GM23248 (cell line): ENCODE measurements around the gene CEBPA. TPM values are rescaled to one million over a fixed set of nuclear protein-coding genes. Genes with fewer than 3 reads are reported as not detected.

Source experiments
- DNase-seq: peaks from one replicate; pipeline ENCODE4 v3.0.0-alpha.2; 2015
- H2AFZ ChIP-seq: fragments of 200-600 bp; sonication (generic); 2 replicates; pipeline ENCODE4 v1.6.1; 2016; ENCODE audit warnings: antibody characterized with exemption
- H3F3A ChIP-seq: fragments of 200-600 bp; sonication (generic); 2 replicates; pipeline ENCODE4 v1.6.1; 2016; ENCODE audit warnings: mild to moderate bottlenecking, antibody characterized with exemption, mixed run types; ENCODE audit not compliant: insufficient read depth
- H3K27ac ChIP-seq: fragments of 200-600 bp; sonication (generic); 2 replicates; pipeline ENCODE4 v1.5.1; 2016; ENCODE audit warnings: mild to moderate bottlenecking
- H3K27me3 ChIP-seq: fragments of 200-600 bp; sonication (generic); replicated peaks from 2 replicates; pipeline ENCODE4 v1.6.1; 2016; ENCODE audit warnings: mild to moderate bottlenecking; ENCODE audit not compliant: insufficient read depth
- H3K36me3 ChIP-seq: fragments of 200-600 bp; sonication (generic); 2 replicates; pipeline ENCODE4 v1.6.1; 2016; ENCODE audit warnings: low read depth, mild to moderate bottlenecking
- H3K4me1 ChIP-seq: fragments of 200-600 bp; sonication (generic); 2 replicates; pipeline ENCODE4 v1.6.1; 2016; ENCODE audit warnings: mild to moderate bottlenecking; ENCODE audit not compliant: insufficient read depth
- H3K4me2 ChIP-seq: fragments of 200-600 bp; sonication (generic); one replicate; pipeline ENCODE4 v1.6.1; 2016; ENCODE audit warnings: mild to moderate bottlenecking; ENCODE audit not compliant: unreplicated experiment
- H3K4me3 ChIP-seq: fragments of 200-600 bp; sonication (generic); 2 replicates; pipeline ENCODE4 v1.5.1; 2016; ENCODE audit warnings: mild to moderate bottlenecking
- H3K79me2 ChIP-seq: fragments of 200-600 bp; sonication (generic); 2 replicates; pipeline ENCODE4 v1.6.1; 2016; ENCODE audit warnings: mild to moderate bottlenecking; ENCODE audit not compliant: insufficient read depth
- H3K9ac ChIP-seq: fragments of 200-600 bp; sonication (generic); 2 replicates; pipeline ENCODE4 v1.6.1; 2016; ENCODE audit warnings: mild to moderate bottlenecking
- H3K9me2 ChIP-seq: fragments of 200-600 bp; sonication (generic); 2 replicates; pipeline ENCODE4 v1.6.1; 2016; ENCODE audit warnings: mixed run types, mild to moderate bottlenecking, moderate library complexity; ENCODE audit not compliant: insufficient read depth
- H3K9me3 ChIP-seq: fragments of 200-600 bp; sonication (generic); one replicate; pipeline ENCODE4 v1.6.1; 2017; ENCODE audit warnings: low read depth
- H4K20me1 ChIP-seq: fragments of 200-600 bp; sonication (generic); 2 replicates; pipeline ENCODE4 v1.6.0; 2016; ENCODE audit not compliant: insufficient read depth
- EZH2 ChIP-seq: fragments of 200-600 bp; sonication (generic); IDR thresholded peaks from 2 replicates; pipeline ENCODE4 v1.6.1; 2018; ENCODE audit warnings: antibody characterized with exemption, mild to moderate bottlenecking; ENCODE audit not compliant: insufficient read depth, poor library complexity, severe bottlenecking
- EZH2phosphoT487 ChIP-seq: fragments of 200-600 bp; sonication (generic); IDR thresholded peaks from 2 replicates; pipeline ENCODE4 v1.6.1; 2018; ENCODE audit warnings: antibody characterized with exemption, moderate library complexity, mild to moderate bottlenecking, low read depth; ENCODE audit not compliant: insufficient read depth
- WGBS, 2 experiments: methylation state at CpG; one replicate each; pipeline ENCODE4 v1.1.6; 2015 to 2017; ENCODE audit warnings: low lambda C conversion rate in 2 of 2, low coverage in 1 of 2; ENCODE audit errors: missing lambda C conversion rate in 2 of 2; 5-methylcytosine and 5-hydroxymethylcytosine counted together
- in situ Hi-C: fragments of 300-500 bp; cut with MboI; formaldehyde crosslinking; loops from 2 replicates; pipeline ENCODE4 v1.15.0; 2020
- polyA plus RNA-seq: library from polyadenylated mRNA; unstranded; fragments of >200 nt; fragmentation: Nextera tagmentation; extraction: Ambion mirVana; gene quantifications from 2 replicates; pipeline ENCODE4 v1.2.1, GENCODE V29; 2016
- total RNA-seq: library from RNA; depleted of rRNA; stranded (reverse); fragments of >200 nt; shearing (Covaris generic); gene quantifications from 2 replicates; pipeline ENCODE4 v1.2.3, GENCODE V29; 2014

The CEBPA gene
- total and polyA plus RNA-seq, 2 experiments from 2014 or later = 0.22 TPM; not detected in 1

DNA sequence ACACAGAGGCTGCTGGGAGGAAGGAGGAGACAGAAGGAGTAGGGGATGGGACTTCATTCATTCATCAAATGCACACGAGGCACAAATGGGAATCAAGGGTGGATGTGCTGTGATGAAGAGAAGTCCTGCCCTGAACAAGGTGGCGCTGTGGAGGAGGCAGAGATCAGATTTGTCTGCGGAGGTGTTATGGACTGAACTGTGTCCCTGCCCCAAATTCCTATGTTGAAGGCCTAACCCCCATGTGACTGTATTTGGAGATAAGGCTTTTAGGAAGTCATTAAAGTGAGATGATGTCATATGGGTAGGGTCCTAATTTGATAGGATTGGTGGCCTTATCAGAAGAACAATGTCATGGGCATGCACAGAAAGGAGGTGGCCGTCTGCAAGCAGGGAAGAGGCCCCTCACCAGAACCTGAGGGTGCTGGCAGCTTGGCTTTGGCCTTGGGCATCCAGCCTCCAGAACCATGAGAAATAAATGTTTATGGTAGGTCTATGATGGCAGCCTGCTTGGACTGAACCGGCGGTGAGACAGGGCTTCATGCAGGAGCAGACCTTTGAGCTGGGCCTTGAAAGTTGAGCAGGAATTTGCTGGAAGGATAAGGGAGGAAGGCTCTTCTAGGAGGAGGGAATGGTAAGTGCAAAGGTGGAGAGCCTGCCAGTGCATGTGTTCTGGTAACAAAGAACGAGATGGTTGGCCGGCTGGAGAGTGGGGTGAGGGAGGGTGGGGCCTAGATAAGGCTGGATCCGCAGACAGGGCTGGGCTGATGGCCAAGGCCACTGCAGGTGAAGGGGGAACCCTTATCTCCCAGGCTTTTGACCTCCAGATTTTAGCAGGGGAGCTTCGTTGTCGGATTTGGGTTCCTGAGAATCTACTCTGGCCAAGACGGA, 2.7 kb upstream of the CEBPA start:
- H3K4me1 ChIP-seq = no peaks in the 10 kb centered on the region
- H3F3A ChIP-seq = no peaks in the 10 kb centered on the region
- no peak for DNase-seq
- no peaks in the 10 kb centered on the region for H4K20me1 ChIP-seq
- peaks cover 26% of the 10 kb centered on the region for H3K27me3 ChIP-seq
- H3K36me3 ChIP-seq = no peaks in the 10 kb centered on the region
- no peak for TF ChIP-seq EZH2
- H3K79me2 ChIP-seq = no peaks in the 10 kb centered on the region
- 86 to 96% methylated on average over 11 to 12 of the region's 12 CpGs for WGBS, 2 experiments
- H3K9ac ChIP-seq = no peak overlapping the region
- no peak overlapping the region for H3K27ac ChIP-seq
- no peaks in the 10 kb centered on the region for H3K9me3 ChIP-seq
- H2AFZ ChIP-seq = no peak overlapping the region
- H3K4me2 ChIP-seq = no peak overlapping the region
- no peak overlapping the region for H3K4me3 ChIP-seq
- in situ Hi-C loops = no loop called here
- no peaks in the 10 kb centered on the region for H3K9me2 ChIP-seq

DNA sequence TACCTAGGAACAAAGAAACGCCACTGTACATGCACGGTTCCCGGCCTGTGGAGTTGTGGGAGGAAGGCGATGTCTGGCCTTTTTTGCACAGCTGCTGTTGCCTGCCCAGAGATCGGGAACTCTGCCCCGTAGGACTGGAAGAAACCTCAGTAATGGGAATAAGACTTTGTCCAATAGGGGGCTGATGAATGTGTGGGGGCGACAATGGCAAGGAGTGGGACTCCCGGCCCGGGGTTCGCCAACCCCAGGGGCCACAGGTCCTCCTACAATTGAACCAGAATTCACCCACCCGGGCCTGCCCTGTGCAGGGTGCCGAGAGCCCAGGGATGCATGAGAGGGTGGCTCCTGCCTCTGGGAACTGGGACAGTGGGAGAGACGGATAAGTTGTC, 2.0 kb upstream of the CEBPA start:
- Histone ChIP-seq H3K27ac (no peak overlapping the region), H4K20me1 (no peaks in the 10 kb centered on the region), H3K9me3 (no peaks in the 10 kb centered on the region), H2AFZ (no peak overlapping the region), H3K79me2 (no peaks in the 10 kb centered on the region), H3K27me3 (peaks cover 31% of the 10 kb centered on the region), H3K4me2 (no peak overlapping the region), H3K9me2 (no peaks in the 10 kb centered on the region), H3K9ac (no peak overlapping the region), H3K4me3 (no peak overlapping the region), H3K4me1 (no peaks in the 10 kb centered on the region), H3K36me3 (no peaks in the 10 kb centered on the region), H3F3A (no peaks in the 10 kb centered on the region)
- in situ Hi-C loops = no loop called here
- TF ChIP-seq EZH2 (no peak), EZH2phosphoT487 (no peak)
- no peak for DNase-seq
- 50 to 52% methylated on average over 13 of the region's 13 CpGs for WGBS, 2 experiments

GRCh38 chr19:33303791-33304345, 1.5 kb upstream of the CEBPA start:
- no peaks in the 10 kb centered on the region for H3K9me2 ChIP-seq
- peaks cover 36% of the 10 kb centered on the region for H3K27me3 ChIP-seq
- H3K36me3 ChIP-seq = no peaks in the 10 kb centered on the region
- no peak overlapping the region for H3K9ac ChIP-seq
- no peaks in the 10 kb centered on the region for H3K79me2 ChIP-seq
- H3F3A ChIP-seq = no peaks in the 10 kb centered on the region
- H3K9me3 ChIP-seq = no peaks in the 10 kb centered on the region
- TF ChIP-seq EZH2phosphoT487 (no peak), EZH2 (peak; percentile 17)
- in situ Hi-C loops = no loop called here
- peak overlapping the region; percentile 94 for H3K4me2 ChIP-seq
- H3K4me3 ChIP-seq = peak overlapping the region; percentile 83
- no peaks in the 10 kb centered on the region for H3K4me1 ChIP-seq
- H4K20me1 ChIP-seq = no peaks in the 10 kb centered on the region
- 5 to 8% methylated on average over 32 to 33 of the region's 33 CpGs for WGBS, 2 experiments
- DNase-seq = peak; percentile 30
- H3K27ac ChIP-seq = no peak overlapping the region
- H2AFZ ChIP-seq = peak overlapping the region; percentile 91

GRCh38 chr19:33302974-33303790, 848 bp upstream of the CEBPA start:
- H2AFZ ChIP-seq = peak overlapping the region; percentile 91
- H3K4me2 ChIP-seq = peak overlapping the region; percentile 94
- H3K9ac ChIP-seq = peak overlapping the region; percentile 80
- no peak overlapping the region for H3K27ac ChIP-seq
- H3K4me1 ChIP-seq = no peaks in the 10 kb centered on the region
- no peaks in the 10 kb centered on the region for H3F3A ChIP-seq
- H3K79me2 ChIP-seq = no peaks in the 10 kb centered on the region
- peak; percentile 79 for TF ChIP-seq EZH2
- TF ChIP-seq EZH2phosphoT487 = no peak
- H3K9me3 ChIP-seq = no peaks in the 10 kb centered on the region
- DNase-seq = peak; percentile 78
- in situ Hi-C loops = no loop called here
- 1 to 2% methylated on average over 60 to 85 of the region's 92 CpGs for WGBS, 2 experiments
- no peaks in the 10 kb centered on the region for H4K20me1 ChIP-seq
- peaks cover 36% of the 10 kb centered on the region for H3K27me3 ChIP-seq
- H3K9me2 ChIP-seq = no peaks in the 10 kb centered on the region
- H3K4me3 ChIP-seq = peak overlapping the region; percentile 83
- H3K36me3 ChIP-seq = no peaks in the 10 kb centered on the region
